Suprapubic skin (tissue), 4 donors: ENCODE results near the gene MED12L. TPM values are rescaled to one million over a fixed set of nuclear protein-coding genes. Genes with fewer than 3 reads are reported as not detected.

Experiments used
- DNase-seq, 2 donors: peaks; one replicate each; pipeline ENCODE4 v3.0.0-alpha.2; 2019; ENCODE audit warnings: low spot score in 2 of 2
- H3K27ac ChIP-seq: fragments of 200-600 bp; sonication (generic); one replicate; pipeline ENCODE4 v1.5.1; 2019
- H3K27me3 ChIP-seq: fragments of 200-600 bp; sonication (generic); one replicate; pipeline ENCODE4 v1.5.1; 2019
- H3K36me3 ChIP-seq: fragments of 200-600 bp; sonication (generic); one replicate; pipeline ENCODE4 v1.5.1; 2019
- H3K4me1 ChIP-seq: fragments of 200-600 bp; sonication (generic); one replicate; pipeline ENCODE4 v1.5.1; 2019
- H3K4me3 ChIP-seq: fragments of 200-600 bp; sonication (generic); one replicate; pipeline ENCODE4 v1.5.1; 2019; ENCODE audit warnings: mild to moderate bottlenecking
- H3K9me3 ChIP-seq: fragments of 200-600 bp; sonication (generic); one replicate; pipeline ENCODE4 v1.5.1; 2019
- CTCF ChIP-seq, 2 donors: fragments of 200-600 bp in 1 of 2; fragments of 450-650 bp in 1 of 2; sonication (generic) in 1 of 2; IDR thresholded peaks; one replicate each; pipeline ENCODE4 v1.5.1; 2016 to 2019; ENCODE audit warnings: antibody characterized with exemption in 2 of 2, mild to moderate bottlenecking in 1 of 2, moderate library complexity in 1 of 2
- EP300 ChIP-seq: sonication (generic); formaldehyde crosslinking; IDR thresholded peaks from one replicate; pipeline ENCODE4 v1.6.1; 2017; ENCODE audit warnings: antibody characterized with exemption
- POLR2A ChIP-seq, 2 donors: fragments of 450-650 bp; IDR thresholded peaks; one replicate each; pipeline ENCODE4 v1.6.1; 2017; ENCODE audit warnings: antibody characterized with exemption in 2 of 2, mild to moderate bottlenecking in 2 of 2, moderate library complexity in 2 of 2
- POLR2AphosphoS5 ChIP-seq, 3 donors: sonication (generic); formaldehyde crosslinking; IDR thresholded peaks; one replicate each; pipeline ENCODE4 v1.6.1; 2017; ENCODE audit warnings: antibody characterized with exemption in 3 of 3
- WGBS: methylation state at CpG from one replicate; pipeline ENCODE4 v1.1.5; 2018; 5-methylcytosine and 5-hydroxymethylcytosine counted together
- total RNA-seq, 4 donors: library from RNA; depleted of rRNA; stranded (reverse); fragments of >200 nt; gene quantifications; one replicate each; pipeline ENCODE4 v1.1.0, GENCODE V29; 2016

Gene MED12L
- total RNA-seq, 4 donors from 2014 or later, result 0.08 to 0.80 (median 0.22) TPM

- Histone ChIP-seq H3K9me3 (no peaks in the 10 kb centered on the region), H3K4me3 (no peak overlapping the region), H3K27me3 (no peaks in the 10 kb centered on the region), H3K27ac (no peak overlapping the region), H3K36me3 (no peaks in the 10 kb centered on the region), H3K4me1 (no peaks in the 10 kb centered on the region)
- TF ChIP-seq CTCF (IDR thresholded peaks at IDR 0.05), result no peak
- no peak for TF ChIP-seq EP300
- no peak for DNase-seq
- WGBS, result 100% methylated on average over 2 of the region's 2 CpGs
Measured at GRCh38 chr3:151175952-151176351, 90.5 kb downstream of the MED12L start.

GRCh38 chr3:151178208-151178845, 92.9 kb downstream of the MED12L start:
- 81% methylated on average over 2 of the region's 2 CpGs for WGBS

GRCh38 chr3:151182349-151183079, 97.0 kb downstream of the MED12L start:
- no peaks in the 10 kb centered on the region for H3K27me3 ChIP-seq
- TF ChIP-seq EP300 (no peak), CTCF (IDR thresholded peaks at IDR 0.05) (no peak), POLR2A (IDR thresholded peaks at IDR 0.05) (no peak), POLR2AphosphoS5 (IDR thresholded peaks at IDR 0.05) (no peak)
- DNase-seq, result no peak
- WGBS, result 71% methylated on average over 5 of the region's 5 CpGs
- no peaks in the 10 kb centered on the region for H3K4me1 ChIP-seq
- no peaks in the 10 kb centered on the region for H3K36me3 ChIP-seq
- no peak overlapping the region for H3K27ac ChIP-seq
- no peak overlapping the region for H3K4me3 ChIP-seq
- H3K9me3 ChIP-seq, result no peaks in the 10 kb centered on the region

More at GRCh38 chr3:151178208-151178845, 92.9 kb downstream of the MED12L start:
- Histone ChIP-seq H3K4me1 (no peaks in the 10 kb centered on the region), H3K27ac (no peak overlapping the region), H3K4me3 (no peak overlapping the region), H3K9me3 (no peaks in the 10 kb centered on the region), H3K36me3 (no peaks in the 10 kb centered on the region), H3K27me3 (no peaks in the 10 kb centered on the region)
- no peak for DNase-seq
- no peak for TF ChIP-seq EP300
- no peak for TF ChIP-seq CTCF (IDR thresholded peaks at IDR 0.05)
- no peak for TF ChIP-seq POLR2AphosphoS5 (IDR thresholded peaks at IDR 0.05)
- no peak for TF ChIP-seq POLR2A (IDR thresholded peaks at IDR 0.05)

- no peak overlapping the region for H3K27ac ChIP-seq
- no peaks in the 10 kb centered on the region for H3K4me1 ChIP-seq
- no peaks in the 10 kb centered on the region for H3K36me3 ChIP-seq
- no peak overlapping the region for H3K4me3 ChIP-seq
- no peak for DNase-seq
- no peaks in the 10 kb centered on the region for H3K27me3 ChIP-seq
- TF ChIP-seq EP300 (no peak), CTCF (IDR thresholded peaks at IDR 0.05) (no peak), POLR2AphosphoS5 (IDR thresholded peaks at IDR 0.05) (no peak), POLR2A (IDR thresholded peaks at IDR 0.05) (no peak)
- no peaks in the 10 kb centered on the region for H3K9me3 ChIP-seq
- 66% methylated on average over 5 of the region's 5 CpGs for WGBS
Measured at GRCh38 chr3:151183265-151183671, 97.8 kb downstream of the MED12L start.

GRCh38 chr3:151191095-151191494, 105.6 kb downstream of the MED12L start:
- WGBS, result 88% methylated on average over 1 of the region's 1 CpG
- Histone ChIP-seq H3K27ac (no peak overlapping the region), H3K4me3 (no peak overlapping the region), H3K36me3 (no peaks in the 10 kb centered on the region), H3K4me1 (no peaks in the 10 kb centered on the region), H3K27me3 (no peaks in the 10 kb centered on the region), H3K9me3 (no peaks in the 10 kb centered on the region)
- TF ChIP-seq POLR2A (IDR thresholded peaks at IDR 0.05) (no peak), POLR2AphosphoS5 (IDR thresholded peaks at IDR 0.05) (no peak), CTCF (IDR thresholded peaks at IDR 0.05) (no peak), EP300 (no peak)
- DNase-seq, result no peak
